IgD-negative memory B cell (primary cell): Measurements from ENCODE around the gene DYNLT1. TPM values are rescaled to one million over a fixed set of nuclear protein-coding genes. Genes with fewer than 3 reads are reported as not detected.

Experiments used
- H3K27ac Mint-ChIP-seq, 3 donors: one replicate each; pipeline ENCODE4 v1.8.0; 2020 to 2022; ENCODE audit warnings: mild to moderate bottlenecking in 3 of 3, mixed read lengths in 3 of 3, moderate library complexity in 1 of 3
- H3K27me3 Mint-ChIP-seq: one replicate; pipeline ENCODE4 v1.8.0; 2021; ENCODE audit warnings: mixed read lengths
- H3K36me3 Mint-ChIP-seq: one replicate; pipeline ENCODE4 v1.8.0; 2020; ENCODE audit warnings: mild to moderate bottlenecking, mixed read lengths
- H3K4me1 Mint-ChIP-seq, 3 donors: one replicate each; pipeline ENCODE4 v1.8.0; 2020 to 2022; ENCODE audit warnings: mixed read lengths in 3 of 3, mild to moderate bottlenecking in 1 of 3
- H3K4me3 Mint-ChIP-seq, 4 donors: one replicate each; pipeline ENCODE4 v1.8.0; 2020 to 2022; ENCODE audit warnings: mild to moderate bottlenecking in 4 of 4, mixed read lengths in 4 of 4, moderate library complexity in 3 of 4
- H3K9me3 Mint-ChIP-seq, 3 donors: one replicate each; pipeline ENCODE4 v1.8.0; 2020 to 2021; ENCODE audit warnings: mixed read lengths in 3 of 3, mild to moderate bottlenecking in 1 of 3
- polyA plus RNA-seq: library from polyadenylated mRNA; unstranded; fragments of 300-500 nt; fragmentation: Illumina TruSeq; gene quantifications from one replicate; pipeline ENCODE4 v1.2.3, GENCODE V29; 2021

Gene DYNLT1
- polyA plus RNA-seq, 1 donor from 2014 or later: 48.6 TPM

DNA sequence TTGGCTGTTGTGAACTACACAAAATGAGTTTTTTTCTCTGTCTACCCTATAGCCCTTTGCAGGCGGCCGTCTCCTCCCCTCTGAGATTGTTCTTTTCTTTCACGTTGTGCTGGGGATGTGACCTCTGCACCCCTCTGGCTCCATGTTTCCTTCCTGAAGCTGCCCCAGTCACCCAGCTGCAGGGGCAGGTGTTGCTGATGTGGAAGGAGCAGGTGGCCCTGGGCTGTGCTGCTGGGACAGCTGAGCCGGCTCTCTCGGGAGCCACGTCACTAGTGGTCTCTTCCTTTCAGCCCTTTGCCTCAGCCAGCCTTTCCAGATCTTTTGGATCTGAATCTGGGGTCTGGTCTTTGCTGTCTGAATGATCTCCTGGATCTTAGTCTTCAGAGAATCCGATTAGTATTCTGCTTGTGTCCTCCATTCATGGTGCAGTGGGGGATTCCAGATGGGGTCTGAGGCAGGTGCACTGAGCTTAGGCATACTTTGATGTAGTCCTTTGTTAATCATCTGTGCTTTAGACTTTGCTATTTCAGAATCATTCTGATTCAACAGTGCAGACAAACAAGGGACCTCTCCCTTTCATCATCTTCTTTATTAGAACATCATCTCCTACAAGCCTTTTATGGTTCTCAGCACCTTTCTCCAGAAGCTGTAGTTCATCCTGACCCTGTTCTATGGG, 53.3 kb downstream of the DYNLT1 start:
- H3K4me1 Mint-ChIP-seq: peaks cover 0 to 2% (median under 1%) of the 10 kb centered on the region in 3 donors
- H3K9me3 Mint-ChIP-seq: no peaks in the 10 kb centered on the region
- H3K36me3 Mint-ChIP-seq: peaks cover 11% of the 10 kb centered on the region
- H3K27me3 Mint-ChIP-seq: no peaks in the 10 kb centered on the region
- H3K4me3 Mint-ChIP-seq: no peak overlapping the region
- no peak overlapping the region for H3K27ac Mint-ChIP-seq

DNA sequence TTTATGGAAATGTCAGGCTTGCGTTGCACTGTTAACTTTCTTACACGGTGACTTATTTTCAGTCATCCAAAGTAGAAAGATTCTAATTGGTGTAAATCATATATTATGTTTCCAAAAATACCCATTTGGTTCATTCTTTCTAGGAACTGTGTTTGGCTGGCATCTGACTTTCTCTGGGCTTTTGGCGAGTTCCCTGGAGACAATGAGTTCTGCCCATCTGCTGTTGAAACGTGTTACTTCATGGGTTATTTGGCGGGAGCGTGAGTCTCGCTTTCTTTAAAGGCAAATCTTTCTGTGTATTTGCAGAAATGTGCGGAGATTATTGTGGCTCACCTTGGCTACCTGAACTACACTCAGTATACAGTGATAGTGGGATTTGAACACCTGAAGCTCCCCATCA, 55.2 kb downstream of the DYNLT1 start:
- Mint-ChIP-seq H3K4me3 (no peak overlapping the region), H3K4me1 (no peaks in the 10 kb centered on the region), H3K9me3 (no peaks in the 10 kb centered on the region), H3K27me3 (no peaks in the 10 kb centered on the region), H3K27ac (no peak overlapping the region), H3K36me3 (peaks cover 14% of the 10 kb centered on the region)

DNA sequence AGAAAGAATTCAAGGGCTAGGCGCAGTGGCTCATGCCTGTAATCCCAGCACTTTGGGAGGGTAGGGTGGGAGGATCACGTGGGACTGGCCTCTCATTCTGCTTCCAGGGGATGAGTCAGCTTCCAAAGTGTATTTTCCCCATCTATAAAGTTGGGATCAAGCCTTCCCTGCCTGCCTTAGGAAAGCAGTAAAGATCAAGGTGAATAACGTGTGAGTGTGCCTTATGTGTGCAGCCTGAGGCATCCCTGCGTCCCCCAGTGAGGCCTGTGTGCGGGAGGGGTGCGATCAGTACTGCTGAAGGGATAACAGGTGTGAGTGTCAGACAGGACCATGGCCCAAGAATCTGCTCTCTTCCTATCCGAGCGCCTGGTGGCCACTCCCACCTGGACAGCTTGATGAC, 57.9 kb downstream of the DYNLT1 start:
- Mint-ChIP-seq H3K27me3 (no peaks in the 10 kb centered on the region), H3K27ac (no peak overlapping the region), H3K9me3 (no peaks in the 10 kb centered on the region), H3K4me1 (no peaks in the 10 kb centered on the region), H3K36me3 (peaks cover 21% of the 10 kb centered on the region), H3K4me3 (no peak overlapping the region)

Other genes with a start within 250 kb of the DYNLT1 start
- 2.2 TPM for gene TMEM181, start 84.7 kb downstream of the DYNLT1 start, polyA plus RNA-seq
- 1.8 TPM for gene SYTL3, start 5.3 kb upstream of the DYNLT1 start, polyA plus RNA-seq
- 588 TPM for gene EZR, start 174.6 kb upstream of the DYNLT1 start, polyA plus RNA-seq